Uterus (tissue), 4 donors: ENCODE data around the gene DNAJC11. TPM values are rescaled to one million over a fixed set of nuclear protein-coding genes. Genes with fewer than 3 reads are reported as not detected.

Experiments used
- DNase-seq, 2 donors: peaks; one replicate each; pipeline ENCODE4 v3.0.0-alpha.2; 2019 to 2020
- H3K27ac ChIP-seq, 2 donors: fragments of 200-600 bp; sonication (generic); 1 replicate in 1 of 2; 2 replicates in 1 of 2; pipeline ENCODE4 v1.5.1; 2016 to 2018
- H3K27me3 ChIP-seq, 2 donors: fragments of 200-600 bp; sonication (generic); one replicate each; pipeline ENCODE4 v1.5.1; 2018 to 2019; ENCODE audit warnings: control low read depth in 1 of 2
- H3K36me3 ChIP-seq, 2 donors: fragments of 200-600 bp; sonication (generic); one replicate each; pipeline ENCODE4 v1.5.1; 2019; ENCODE audit warnings: control low read depth in 1 of 2
- H3K4me1 ChIP-seq, 2 donors: fragments of 200-600 bp; sonication (generic); one replicate each; pipeline ENCODE4 v1.5.1; 2018 to 2019; ENCODE audit warnings: control low read depth in 1 of 2
- H3K4me3 ChIP-seq, 2 donors: fragments of 200-600 bp; sonication (generic); 1 replicate in 1 of 2; 2 replicates in 1 of 2; pipeline ENCODE4 v1.5.1; 2018 to 2019; ENCODE audit warnings: mild to moderate bottlenecking in 1 of 2
- H3K9me3 ChIP-seq, 2 donors: fragments of 200-600 bp; sonication (generic); one replicate each; pipeline ENCODE4 v1.5.1; 2019; ENCODE audit warnings: control low read depth in 1 of 2
- CTCF ChIP-seq, 4 experiments: fragments of 200-600 bp in 2 of 4; fragments of 450-650 bp in 2 of 4; sonication (generic) in 2 of 4; IDR thresholded peaks; one replicate each; pipeline ENCODE4 v1.5.1; 2016 to 2019; ENCODE audit warnings: antibody characterized with exemption in 4 of 4, mild to moderate bottlenecking in 2 of 4, moderate library complexity in 1 of 4
- POLR2A ChIP-seq, 2 donors: fragments of 450-650 bp; IDR thresholded peaks; one replicate each; pipeline ENCODE4 v1.6.1; 2016; ENCODE audit warnings: antibody characterized with exemption in 2 of 2, mild to moderate bottlenecking in 1 of 2, moderate library complexity in 1 of 2
- intact Hi-C: fragments of 100-400 bp; cut with DNase I; formaldehyde crosslinking; loops from one replicate; pipeline ENCODE4 v1.15.1; 2023; ENCODE audit warnings: low total_unique reads
- total RNA-seq, 4 donors: library from RNA; depleted of rRNA in 3 of 4; stranded (reverse); fragments of >200 nt in 3 of 4; gene quantifications; one replicate each; pipeline versions ENCODE4 v1.1.0 to v1.2.4, GENCODE V29; 2014 to 2023
- donor health status: DM: yes; HTN: yes; CAD: no.

DNAJC11 gene
- total RNA-seq, 4 donors from 2014 or later, result 11.5 to 47.2 (median 22.3) TPM

- H3K27me3 ChIP-seq, result no peaks in the 10 kb centered on the region
- intact Hi-C loops, result no loop called here
- H3K27ac ChIP-seq, result peak overlapping the region; percentile 99 to 100
- no peaks in the 10 kb centered on the region for H3K36me3 ChIP-seq
- no peak for TF ChIP-seq POLR2A (IDR thresholded peaks at IDR 0.05)
- TF ChIP-seq CTCF (IDR thresholded peaks at IDR 0.05), result no peak
- DNase-seq, result no peak
- H3K4me1 ChIP-seq, result peaks cover 15 to 31% of the 10 kb centered on the region in 2 donors
- no peaks in the 10 kb centered on the region for H3K9me3 ChIP-seq
- H3K4me3 ChIP-seq, result peak overlapping the region; percentile 74 to 95
Observed at GRCh38 chr1:6599141-6599975, 102.3 kb downstream of the DNAJC11 start.

GRCh38 chr1:6597777-6598131 lies 103.9 kb downstream of the DNAJC11 start:
- Histone ChIP-seq H3K4me1 (peaks cover 15 to 31% of the 10 kb centered on the region in 2 donors), H3K27me3 (no peaks in the 10 kb centered on the region), H3K36me3 (no peaks in the 10 kb centered on the region), H3K4me3 (no peak overlapping the region), H3K9me3 (no peaks in the 10 kb centered on the region), H3K27ac (peak overlapping the region; percentile 5 to 17)
- DNase-seq, result no peak
- intact Hi-C loops, result no loop called here
- TF ChIP-seq CTCF (IDR thresholded peaks at IDR 0.05) (no peak), POLR2A (IDR thresholded peaks at IDR 0.05) (no peak)

- intact Hi-C loops, result no loop called here
- DNase-seq, result no peak
- Histone ChIP-seq H3K9me3 (no peaks in the 10 kb centered on the region), H3K4me3 (no peak overlapping the region), H3K4me1 (peaks cover 15 to 31% of the 10 kb centered on the region in 2 donors), H3K27me3 (no peaks in the 10 kb centered on the region), H3K36me3 (no peaks in the 10 kb centered on the region), H3K27ac (peak overlapping the region in 1 of 2 donors; percentile 11)
- no peak for TF ChIP-seq CTCF (IDR thresholded peaks at IDR 0.05)
- no peak for TF ChIP-seq POLR2A (IDR thresholded peaks at IDR 0.05)
Observed at GRCh38 chr1:6596886-6597776, 104.5 kb downstream of the DNAJC11 start.

GRCh38 chr1:6596351-6596750 lies 105.3 kb downstream of the DNAJC11 start:
- no peak for DNase-seq
- Histone ChIP-seq H3K4me3 (no peak overlapping the region), H3K27me3 (no peaks in the 10 kb centered on the region), H3K27ac (peak overlapping the region in 1 of 2 donors; percentile 11), H3K4me1 (peaks cover 15 to 31% of the 10 kb centered on the region in 2 donors), H3K36me3 (no peaks in the 10 kb centered on the region), H3K9me3 (no peaks in the 10 kb centered on the region)
- intact Hi-C loops, result no loop called here
- TF ChIP-seq CTCF (IDR thresholded peaks at IDR 0.05), result no peak
- TF ChIP-seq POLR2A (IDR thresholded peaks at IDR 0.05), result no peak
